GM12878 (cell line): ENCODE results near the gene MALSU1. TPM values are rescaled to one million over a fixed set of nuclear protein-coding genes. Genes with fewer than 3 reads are reported as not detected.

Experiments used
- ATAC-seq: fragments of 200-7000 bp; cut with Tn5 transposase; 3 replicates; pipeline ENCODE4 v1.9.1; 2020; ENCODE audit warnings: mild to moderate bottlenecking, moderate library complexity
- BruUV-seq: library from RNA; stranded (reverse); fragments of 400-500 nt; replicated peaks from 2 replicates; lab custom pipeline; 2021; lab: Mats Ljungman, UMichigan
- CTCF ChIA-PET: fragments of 300-600 bp; sonication (Branson Sonifier 250); formaldehyde crosslinking; extraction: SDS; loops from one replicate; lab custom pipeline; 2021; ENCODE audit warnings: inconsistent platforms; lab: Yijun Ruan, JAX
- POLR2A ChIA-PET: fragments of 350-600 bp; formaldehyde crosslinking; extraction: SDS; loops from one replicate; lab custom pipeline; 2021; ENCODE audit warnings: inconsistent platforms; lab: Charles Lee
- RAD21 ChIA-PET: fragments of 300-600 bp; sonication (Branson Sonifier 250); formaldehyde crosslinking; loops from one replicate; lab custom pipeline; 2023; ENCODE audit warnings: antibody characterized with exemption; ENCODE audit not compliant: unreplicated experiment; lab: Charles Lee
- SMC1A ChIA-PET: fragments of 300-600 bp; sonication (Branson Sonifier 250); formaldehyde crosslinking; loops from one replicate; lab custom pipeline; 2023; ENCODE audit not compliant: unreplicated experiment, uncharacterized antibody; lab: Charles Lee
- DNase-seq: peaks from one replicate; pipeline ENCODE4 v3.0.0-alpha.2; 2011; ENCODE audit warnings: low read depth, low spot score
- FAIRE-seq: peaks from 3 replicates; lab custom pipeline; 2011; peaks lifted over from hg19 to GRCh38; lab: Jason Lieb, UNC
- H2AFZ ChIP-seq: 2 replicates; pipeline ENCODE4 v1.6.0; 2011; ENCODE audit warnings: low read depth, low read length, control low read depth; ENCODE audit not compliant: control insufficient read depth
- H3K27ac ChIP-seq: 2 replicates; pipeline ENCODE4 v1.5.1; 2011; ENCODE audit warnings: control low read depth; ENCODE audit not compliant: control insufficient read depth, insufficient read depth
- H3K27me3 ChIP-seq, 2 experiments: replicated peaks in 1 of 2; 2 replicates each; pipeline versions ENCODE4 v1.6.0 to v1.6.1; 2011; ENCODE audit warnings: low read length in 1 of 2; ENCODE audit not compliant: control insufficient read depth in 2 of 2, insufficient read depth in 2 of 2
- H3K36me3 ChIP-seq, 2 experiments: 2 replicates each; pipeline ENCODE4 v1.5.1; 2011; ENCODE audit warnings: low read length in 1 of 2; ENCODE audit not compliant: control insufficient read depth in 2 of 2, insufficient read depth in 2 of 2
- H3K4me1 ChIP-seq: 2 replicates; pipeline ENCODE4 v1.6.1; 2011; ENCODE audit warnings: mild to moderate bottlenecking, low read length, moderate library complexity, mixed read lengths; ENCODE audit not compliant: control insufficient read depth, insufficient read depth
- H3K4me2 ChIP-seq: 2 replicates; pipeline ENCODE4 v1.6.0; 2011; ENCODE audit warnings: control low read depth; ENCODE audit not compliant: control insufficient read depth, insufficient read depth
- H3K4me3 ChIP-seq: fragments of 200-600 bp; sonication (generic); 2 replicates; pipeline ENCODE4 v1.5.1; 2016
- H3K79me2 ChIP-seq: 2 replicates; pipeline ENCODE4 v1.6.0; 2011; ENCODE audit warnings: low read length; ENCODE audit not compliant: control insufficient read depth, insufficient read depth
- H3K9ac ChIP-seq: 2 replicates; pipeline ENCODE4 v1.8.0; 2011; ENCODE audit warnings: low read length, control low read depth, mixed read lengths; ENCODE audit not compliant: control insufficient read depth, insufficient read depth
- H3K9me3 ChIP-seq: replicated peaks from 3 replicates; pipeline ENCODE4 v1.5.1; 2011; ENCODE audit warnings: mild to moderate bottlenecking, low read length; ENCODE audit not compliant: control insufficient read depth, insufficient read depth
- H4K20me1 ChIP-seq: 2 replicates; pipeline ENCODE4 v1.6.0; 2011; ENCODE audit not compliant: control insufficient read depth, insufficient read depth
- BCL3 ChIP-seq: IDR thresholded peaks from 2 replicates; pipeline ENCODE4 v1.6.1; 2011; ENCODE audit warnings: borderline replicate concordance, low read depth, mild to moderate bottlenecking, moderate library complexity, low read length; ENCODE audit not compliant: insufficient read depth, poor library complexity, severe bottlenecking
- CREM ChIP-seq: IDR thresholded peaks from 2 replicates; pipeline ENCODE4 v1.6.1; 2014; ENCODE audit warnings: antibody characterized with exemption, low read depth
- FOXM1 ChIP-seq: IDR thresholded peaks from 2 replicates; pipeline ENCODE4 v1.6.1; 2012; ENCODE audit warnings: low read depth, mild to moderate bottlenecking, inconsistent platforms, low read length, moderate library complexity
- NBN ChIP-seq: fragments of 450-650 bp; IDR thresholded peaks from 2 replicates; pipeline ENCODE4 v1.6.1; 2016
- NFIC ChIP-seq: IDR thresholded peaks from 2 replicates; pipeline ENCODE4 v1.6.1; 2012; ENCODE audit warnings: low read depth, mild to moderate bottlenecking, inconsistent platforms, low read length, moderate library complexity
- NFYB ChIP-seq: IDR thresholded peaks from 2 replicates; pipeline ENCODE4 v1.6.1; 2011; ENCODE audit warnings: low read depth, mild to moderate bottlenecking, low read length, improper control_type of control experiment, moderate library complexity; ENCODE audit not compliant: insufficient read depth
- NR2C1 ChIP-seq: fragments of 450-650 bp; IDR thresholded peaks from 2 replicates; pipeline ENCODE4 v1.6.1; 2017; ENCODE audit warnings: antibody characterized with exemption, mild to moderate bottlenecking, moderate library complexity
- POLR2AphosphoS2 ChIP-seq: IDR thresholded peaks from 2 replicates; pipeline ENCODE4 v1.6.1; 2011; ENCODE audit warnings: low read depth, mild to moderate bottlenecking, low read length, improper control_type of control experiment, moderate library complexity
- REST ChIP-seq: IDR thresholded peaks from 2 replicates; pipeline ENCODE4 v1.6.1; 2012; ENCODE audit warnings: mild to moderate bottlenecking, low read depth, low read length
- SREBF2 ChIP-seq: IDR thresholded peaks from 2 replicates; pipeline ENCODE4 v1.6.1; 2012; ENCODE audit warnings: mild to moderate bottlenecking, low read length
- ZBTB4 ChIP-seq: fragments of 450-650 bp; formaldehyde crosslinking; IDR thresholded peaks from 2 replicates; pipeline ENCODE4 v1.4.0; 2022; ENCODE audit warnings: mild to moderate bottlenecking, moderate library complexity
- in situ Hi-C: fragments of 300-500 bp; cut with MboI; formaldehyde crosslinking; loops from 9 replicates; pipeline ENCODE4 v1.14.3; 2018; ENCODE audit warnings: mixed read lengths
- intact Hi-C: fragments of 100-400 bp; cut with micrococcal nuclease; formaldehyde crosslinking; loops from one replicate; pipeline ENCODE4 v1.14.2; 2022; ENCODE audit not compliant: unreplicated experiment
- polyA plus RNA-seq, 11 experiments: library from polyadenylated mRNA; depleted of rRNA in 4 of 11; unstranded in 6 of 11; stranded (reverse) in 5 of 11; fragments of >200 nt; fragmentation: Nextera tagmentation in 4 of 11; fragmentation: Illumina TruSeq in 1 of 11; extraction: Ambion mirVana in 4 of 11; extraction: Trizol in 1 of 11; gene quantifications; 1 replicate in 1 of 11; 2 replicates in 10 of 11; pipeline versions ENCODE4 v1.2.1 to v1.2.3, GENCODE V29; 2011 to 2016; ENCODE audit warnings: inconsistent platforms in 2 of 11, missing spikeins in 2 of 11, low read depth in 1 of 11
- total RNA-seq, 4 experiments: library from RNA; depleted of rRNA in 3 of 4; stranded (reverse); fragments of >200 nt in 3 of 4; fragmentation: Illumina TruSeq in 1 of 4; extraction: Trizol in 1 of 4; gene quantifications; 2 replicates each; pipeline versions ENCODE4 v1.2.1 to v1.2.3, GENCODE V29; 2013 to 2021
- TF ChIP-seq, protein P1 (sequence below): fragments of 450-650 bp; IDR thresholded peaks from 2 replicates; pipeline ENCODE4 v1.6.1; 2017; ENCODE audit warnings: low read depth, mild to moderate bottlenecking, moderate library complexity

MALSU1 gene
- total and polyA plus RNA-seq, 10 of the 15 experiments (the other 5 are each of a cell fraction or from before 2014, with no cell fraction given), result 8.5 to 159 (median 73.7) TPM

DNA sequence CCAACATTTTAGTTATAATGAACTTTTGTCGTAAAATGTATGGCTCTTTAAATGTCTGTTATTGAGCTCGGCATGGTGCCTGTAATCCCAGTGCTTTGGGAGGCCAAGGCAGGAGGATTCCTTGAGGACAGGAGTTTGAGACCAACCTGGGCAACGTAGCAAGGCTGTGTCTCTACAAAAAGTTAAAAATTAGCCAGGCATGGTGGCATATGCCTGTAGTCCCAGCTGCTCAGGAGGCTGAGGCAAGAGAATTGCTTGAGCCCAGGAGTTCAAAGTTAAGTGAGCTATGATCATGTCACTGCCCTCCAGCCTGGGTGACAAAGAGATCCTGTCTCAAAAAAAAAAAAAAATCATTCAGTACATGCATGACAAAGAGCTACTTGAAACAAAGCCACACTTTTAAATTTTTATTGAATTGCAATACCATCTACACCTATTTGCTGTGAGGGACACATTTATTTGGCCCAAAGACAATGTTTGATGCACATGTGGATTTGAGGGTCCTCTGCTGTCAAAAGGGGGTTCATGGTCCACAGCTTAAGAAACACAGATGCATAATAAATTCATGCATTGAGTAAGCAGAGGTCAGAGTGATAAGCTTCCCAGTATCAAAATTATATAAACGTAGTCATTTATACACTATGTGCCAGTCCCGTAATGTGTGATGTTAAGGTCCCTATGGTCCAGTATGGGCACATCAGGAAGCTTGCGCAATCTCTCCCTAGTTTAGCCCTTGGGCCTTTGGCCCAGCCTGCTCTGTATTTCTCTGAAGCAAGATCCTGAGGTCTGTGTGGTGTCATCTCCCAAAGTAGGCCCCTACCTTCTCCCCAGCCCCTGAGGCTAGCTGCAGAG lies 4.4 kb upstream of the MALSU1 start (continued):
- TF ChIP-seq NFIC (no peak), FOXM1 (no peak), NFYB (no peak)

- in situ Hi-C loops, result no loop called here
- no peak overlapping the region for H3K4me3 ChIP-seq
- TF ChIP-seq SREBF2 (no peak), BCL3 (no peak), NBN (no peak), NR2C1 (no peak), POLR2AphosphoS2 (no peak), CREM (no peak), REST (no peak), ZBTB4 (CRISPR knock-in tag) (no peak)
- TF ChIP-seq, protein P1, sequence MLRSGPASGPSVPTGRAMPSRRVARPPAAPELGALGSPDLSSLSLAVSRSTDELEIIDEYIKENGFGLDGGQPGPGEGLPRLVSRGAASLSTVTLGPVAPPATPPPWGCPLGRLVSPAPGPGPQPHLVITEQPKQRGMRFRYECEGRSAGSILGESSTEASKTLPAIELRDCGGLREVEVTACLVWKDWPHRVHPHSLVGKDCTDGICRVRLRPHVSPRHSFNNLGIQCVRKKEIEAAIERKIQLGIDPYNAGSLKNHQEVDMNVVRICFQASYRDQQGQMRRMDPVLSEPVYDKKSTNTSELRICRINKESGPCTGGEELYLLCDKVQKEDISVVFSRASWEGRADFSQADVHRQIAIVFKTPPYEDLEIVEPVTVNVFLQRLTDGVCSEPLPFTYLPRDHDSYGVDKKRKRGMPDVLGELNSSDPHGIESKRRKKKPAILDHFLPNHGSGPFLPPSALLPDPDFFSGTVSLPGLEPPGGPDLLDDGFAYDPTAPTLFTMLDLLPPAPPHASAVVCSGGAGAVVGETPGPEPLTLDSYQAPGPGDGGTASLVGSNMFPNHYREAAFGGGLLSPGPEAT, result no peak
- ChIA-PET RAD21 (interaction anchor here (1.1 kb wide), 1 partner anchor 13 kb away, joined by 5 read pairs; no protein-coding TSS in a partner anchor), SMC1A (interaction anchor here (1.8 kb wide), 1 partner anchor 19 kb away, joined by 6 read pairs; no protein-coding TSS in a partner anchor), CTCF (interaction anchor here (0.6 to 1.9 kb wide), 7 partner anchors 11 to 62 kb away, joined by 3 to 10 read pairs (median 5); no protein-coding TSS in a partner anchor), POLR2A (no interaction called here)
- H3K36me3 ChIP-seq, result no peaks in the 10 kb centered on the region
- no TSS peak for BruUV-seq
- no peak overlapping the region for H2AFZ ChIP-seq
- H3K79me2 ChIP-seq, result peaks cover 14% of the 10 kb centered on the region
- H3K27me3 ChIP-seq, result no peaks in the 10 kb centered on the region
- no peak overlapping the region for H3K9ac ChIP-seq
- H3K4me1 ChIP-seq, result peaks cover 2% of the 10 kb centered on the region; the same call in 1 of the 2 replicates
- intact Hi-C loops, result no loop called here
- FAIRE-seq (no peak), DNase-seq (no peak), ATAC-seq (no peak)
- H3K27ac ChIP-seq, result no peak overlapping the region
- no peak overlapping the region for H3K4me2 ChIP-seq
- H4K20me1 ChIP-seq, result no peaks in the 10 kb centered on the region
- no peaks in the 10 kb centered on the region; the same call in 2 of the 3 replicates for H3K9me3 ChIP-seq
These were observed 3.8 kb upstream of the MALSU1 start for GRCh38 chr7:23295401-23295697.
